Stimulated activated CD4-positive, alpha-beta T cell treated with anti-CD3 and anti-CD28 coated beads, TNF-alpha, amount 100 ng/mL, for 24 hours (primary cell): ENCODE results near the gene THUMPD3.

Source experiments
- DNase-seq, 3 experiments: peaks; one replicate each; pipeline ENCODE4 v3.0.0-alpha.2; 2020; ENCODE audit warnings: low read depth in 3 of 3

THUMPD3 gene

GRCh38 chr3:9396632-9397331 lies 33.9 kb downstream of the THUMPD3 start:
- DNase-seq = peak; percentile 89 to 97 (median 92)

GRCh38 chr3:9397332-9397905 lies 34.6 kb downstream of the THUMPD3 start, which contains the start of gene SETD5:
Gene SETD5 (plus strand): TSS chr3:9397615. CDS start chr3:9428939, 31,324 bp downstream.
- peak; percentile 98 to 100 (median 99) for DNase-seq

GRCh38 chr3:9397906-9398699 lies 35.2 kb downstream of the THUMPD3 start:
- DNase-seq = peak; percentile 6 to 22 (median 13)

GRCh38 chr3:9398700-9399336 lies 36.0 kb downstream of the THUMPD3 start:
- DNase-seq = peak in 2 of 3 experiments; percentile 9

GRCh38 chr3:9399337-9399703 lies 36.5 kb downstream of the THUMPD3 start:
- no peak for DNase-seq

- DNase-seq = no peak
Measured at GRCh38 chr3:9399746-9400145, 36.9 kb downstream of the THUMPD3 start.

- no peak for DNase-seq
Measured at GRCh38 chr3:9400616-9401015, 37.8 kb downstream of the THUMPD3 start.

GRCh38 chr3:9401986-9402385 lies 39.1 kb downstream of the THUMPD3 start:
- DNase-seq = no peak

- no peak for DNase-seq
Measured at GRCh38 chr3:9402410-9403228, 39.8 kb downstream of the THUMPD3 start.

GRCh38 chr3:9403463-9403862 lies 40.6 kb downstream of the THUMPD3 start:
- no peak for DNase-seq

- DNase-seq = no peak
Measured at GRCh38 chr3:9404680-9405079, 41.8 kb downstream of the THUMPD3 start.

- no peak for DNase-seq
Measured at GRCh38 chr3:9405756-9406155, 42.9 kb downstream of the THUMPD3 start.

- no peak for DNase-seq
Measured at GRCh38 chr3:9406856-9407626, 44.2 kb downstream of the THUMPD3 start.

- DNase-seq = no peak
Measured at GRCh38 chr3:9408061-9408460, 45.2 kb downstream of the THUMPD3 start.

GRCh38 chr3:9408546-9408945 lies 45.7 kb downstream of the THUMPD3 start:
- no peak for DNase-seq

- DNase-seq = no peak
Measured at GRCh38 chr3:9409981-9410854, 47.4 kb downstream of the THUMPD3 start.

GRCh38 chr3:9411302-9411701 lies 48.4 kb downstream of the THUMPD3 start:
- no peak for DNase-seq

GRCh38 chr3:9412293-9412692 lies 49.4 kb downstream of the THUMPD3 start:
- no peak for DNase-seq

GRCh38 chr3:9414826-9415225 lies 52.0 kb downstream of the THUMPD3 start:
- no peak for DNase-seq
